HepG2 (cell line): ENCODE measurements around the gene TMEM221. TPM values are rescaled to one million over a fixed set of nuclear protein-coding genes. Genes with fewer than 3 reads are reported as not detected.

Experiments
- FOXK2 ChIP-seq: fragments of 450-650 bp; IDR thresholded peaks from 2 replicates; pipeline ENCODE4 v1.6.1; 2016
- HNRNPLL ChIP-seq: fragments of 200-400 bp; formaldehyde crosslinking; IDR thresholded peaks from 2 replicates; pipeline ENCODE4 v1.6.1; 2017; ENCODE audit warnings: mild to moderate bottlenecking, low read depth, low read length; ENCODE audit not compliant: poor library complexity, severe bottlenecking
- IKZF1 ChIP-seq: fragments of 450-650 bp; IDR thresholded peaks from 2 replicates; pipeline ENCODE4 v1.7.1; 2016
- ISL2 ChIP-seq: sonication (generic); formaldehyde crosslinking; IDR thresholded peaks from 2 replicates; pipeline ENCODE4 v1.5.0; 2020; ENCODE audit warnings: missing genetic modification reagents
- MBD4 ChIP-seq: IDR thresholded peaks from 2 replicates; pipeline ENCODE4 v1.6.1; 2012; ENCODE audit warnings: low read length, inconsistent platforms, borderline replicate concordance
- NFYC ChIP-seq: IDR thresholded peaks from 2 replicates; pipeline ENCODE4 v1.6.1; 2016; ENCODE audit warnings: missing genetic modification reagents, missing compliant biosample characterization
- PHF21A ChIP-seq: sonication (generic); formaldehyde crosslinking; IDR thresholded peaks from 2 replicates; pipeline ENCODE4 v1.5.0; 2020; ENCODE audit warnings: mild to moderate bottlenecking, missing genetic modification reagents
- TP53 ChIP-seq: sonication (generic); formaldehyde crosslinking; conservative IDR thresholded peaks from 2 replicates; pipeline ENCODE4 v1.4.0; 2020; ENCODE audit warnings: missing genetic modification reagents
- YEATS4 ChIP-seq: sonication (generic); formaldehyde crosslinking; IDR thresholded peaks from 2 replicates; pipeline ENCODE4 v1.4.0; 2020; ENCODE audit warnings: missing genetic modification reagents, borderline replicate concordance
- ZNF274 ChIP-seq: sonication (generic); formaldehyde crosslinking; IDR thresholded peaks from 2 replicates; pipeline ENCODE4 v1.5.1; 2020; ENCODE audit warnings: mild to moderate bottlenecking, missing genetic modification reagents
- ZNF660 ChIP-seq: sonication (generic); formaldehyde crosslinking; IDR thresholded peaks from 2 replicates; pipeline ENCODE4 v1.5.1; 2020; ENCODE audit warnings: mild to moderate bottlenecking, low read depth, missing genetic modification reagents, borderline replicate concordance
- polyA plus RNA-seq, 8 experiments: library from polyadenylated mRNA; depleted of rRNA in 3 of 8; stranded (reverse) in 7 of 8; unstranded in 1 of 8; fragments of >200 nt; fragmentation: Illumina TruSeq in 4 of 8; extraction: Trizol in 4 of 8; gene quantifications; 2 replicates each; pipeline versions ENCODE4 v1.2.1 to v1.2.3, GENCODE V29; 2011 to 2016; ENCODE audit warnings: low read depth in 4 of 8, missing spikeins in 1 of 8, mixed read lengths in 1 of 8; ENCODE audit not compliant: insufficient read depth in 1 of 8
- total RNA-seq, 5 experiments: library from RNA; depleted of rRNA; stranded (reverse); fragments of >200 nt; fragmentation: Illumina TruSeq; extraction: Trizol; gene quantifications; 2 replicates each; pipeline ENCODE4 v1.2.3, GENCODE V29; 2016; ENCODE audit warnings: low read depth in 1 of 5
- TF ChIP-seq, protein P1 (sequence below): IDR thresholded peaks from 2 replicates; pipeline ENCODE4 v1.6.1; 2016; ENCODE audit warnings: low read depth, missing genetic modification reagents, missing compliant biosample characterization
- TF ChIP-seq, protein P2 (sequence below): sonication (generic); formaldehyde crosslinking; IDR thresholded peaks from 2 replicates; pipeline ENCODE4 v1.9.0; 2021; ENCODE audit warnings: missing genetic modification reagents, borderline replicate concordance
- TF ChIP-seq, protein P3 (sequence below): sonication (generic); formaldehyde crosslinking; IDR thresholded peaks from 2 replicates; pipeline ENCODE4 v1.4.0; 2020; ENCODE audit warnings: missing genetic modification reagents
- TF ChIP-seq, protein P4 (sequence below): sonication (generic); IDR thresholded peaks from 2 replicates; pipeline ENCODE4 v1.6.1; 2016; ENCODE audit warnings: low read depth, borderline replicate concordance
- TF ChIP-seq, protein P5 (sequence below): sonication (generic); formaldehyde crosslinking; IDR thresholded peaks from 2 replicates; pipeline ENCODE4 v1.4.0; 2020; ENCODE audit warnings: missing genetic modification reagents

Gene TMEM221
- total and polyA plus RNA-seq, 2 of the 13 experiments (the other 11 are each of a cell fraction or from before 2014, with no cell fraction given), result 0.33 to 0.77 TPM

DNA sequence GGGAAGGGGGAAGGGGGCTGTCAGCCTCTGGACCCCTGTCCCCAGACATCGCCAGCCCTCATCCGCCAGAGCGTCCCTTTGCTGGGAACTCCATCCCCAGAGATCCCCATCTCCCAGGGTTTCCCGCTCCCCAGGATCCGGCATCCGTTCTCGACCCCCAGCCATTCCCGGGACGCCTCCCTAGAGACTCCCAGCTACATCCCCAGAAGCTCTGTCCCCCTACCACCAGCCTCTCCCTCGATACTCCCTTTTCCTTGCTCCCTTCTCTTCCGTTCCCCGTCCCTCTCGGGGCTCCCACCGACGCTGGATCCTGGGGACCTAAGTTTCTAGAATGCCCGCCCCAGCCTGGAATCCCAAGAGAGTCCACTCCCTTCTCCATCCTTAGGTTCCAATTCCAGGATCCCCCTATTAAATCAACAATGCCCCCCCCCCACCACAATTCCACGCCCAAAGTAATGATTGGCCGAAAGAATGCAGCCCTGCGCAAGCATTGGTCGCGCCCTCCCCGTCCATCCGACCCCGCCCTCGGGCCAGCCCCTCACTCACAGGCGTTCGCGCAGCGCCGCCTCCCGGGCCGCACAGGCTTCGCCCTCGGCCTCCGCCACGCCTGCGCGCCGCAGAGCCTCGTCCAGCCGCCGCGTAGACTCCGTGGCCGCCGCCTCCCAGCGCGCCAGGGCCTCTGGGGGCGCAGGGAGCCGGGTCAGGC lies 57.6 kb downstream of the TMEM221 start (continued):
- TF ChIP-seq NFYC (peak; percentile 77), IKZF1 (no peak), HNRNPLL (peak; percentile 96), PHF21A (peak; percentile 70), ISL2 (0 out of 2 replicates have a peak, but pooled peaks have one; percentile 35), YEATS4 (0 out of 2 replicates have a peak, but pooled peaks have one; percentile 50), FOXK2 (no peak), MBD4 (no peak), ZNF274 (CRISPR knock-in tag) (no peak; the same call in 1 of the 2 replicates), TP53 (CRISPR knock-in tag) (no peak), ZNF660 (CRISPR knock-in tag) (no peak)
- TF ChIP-seq, protein P1, sequence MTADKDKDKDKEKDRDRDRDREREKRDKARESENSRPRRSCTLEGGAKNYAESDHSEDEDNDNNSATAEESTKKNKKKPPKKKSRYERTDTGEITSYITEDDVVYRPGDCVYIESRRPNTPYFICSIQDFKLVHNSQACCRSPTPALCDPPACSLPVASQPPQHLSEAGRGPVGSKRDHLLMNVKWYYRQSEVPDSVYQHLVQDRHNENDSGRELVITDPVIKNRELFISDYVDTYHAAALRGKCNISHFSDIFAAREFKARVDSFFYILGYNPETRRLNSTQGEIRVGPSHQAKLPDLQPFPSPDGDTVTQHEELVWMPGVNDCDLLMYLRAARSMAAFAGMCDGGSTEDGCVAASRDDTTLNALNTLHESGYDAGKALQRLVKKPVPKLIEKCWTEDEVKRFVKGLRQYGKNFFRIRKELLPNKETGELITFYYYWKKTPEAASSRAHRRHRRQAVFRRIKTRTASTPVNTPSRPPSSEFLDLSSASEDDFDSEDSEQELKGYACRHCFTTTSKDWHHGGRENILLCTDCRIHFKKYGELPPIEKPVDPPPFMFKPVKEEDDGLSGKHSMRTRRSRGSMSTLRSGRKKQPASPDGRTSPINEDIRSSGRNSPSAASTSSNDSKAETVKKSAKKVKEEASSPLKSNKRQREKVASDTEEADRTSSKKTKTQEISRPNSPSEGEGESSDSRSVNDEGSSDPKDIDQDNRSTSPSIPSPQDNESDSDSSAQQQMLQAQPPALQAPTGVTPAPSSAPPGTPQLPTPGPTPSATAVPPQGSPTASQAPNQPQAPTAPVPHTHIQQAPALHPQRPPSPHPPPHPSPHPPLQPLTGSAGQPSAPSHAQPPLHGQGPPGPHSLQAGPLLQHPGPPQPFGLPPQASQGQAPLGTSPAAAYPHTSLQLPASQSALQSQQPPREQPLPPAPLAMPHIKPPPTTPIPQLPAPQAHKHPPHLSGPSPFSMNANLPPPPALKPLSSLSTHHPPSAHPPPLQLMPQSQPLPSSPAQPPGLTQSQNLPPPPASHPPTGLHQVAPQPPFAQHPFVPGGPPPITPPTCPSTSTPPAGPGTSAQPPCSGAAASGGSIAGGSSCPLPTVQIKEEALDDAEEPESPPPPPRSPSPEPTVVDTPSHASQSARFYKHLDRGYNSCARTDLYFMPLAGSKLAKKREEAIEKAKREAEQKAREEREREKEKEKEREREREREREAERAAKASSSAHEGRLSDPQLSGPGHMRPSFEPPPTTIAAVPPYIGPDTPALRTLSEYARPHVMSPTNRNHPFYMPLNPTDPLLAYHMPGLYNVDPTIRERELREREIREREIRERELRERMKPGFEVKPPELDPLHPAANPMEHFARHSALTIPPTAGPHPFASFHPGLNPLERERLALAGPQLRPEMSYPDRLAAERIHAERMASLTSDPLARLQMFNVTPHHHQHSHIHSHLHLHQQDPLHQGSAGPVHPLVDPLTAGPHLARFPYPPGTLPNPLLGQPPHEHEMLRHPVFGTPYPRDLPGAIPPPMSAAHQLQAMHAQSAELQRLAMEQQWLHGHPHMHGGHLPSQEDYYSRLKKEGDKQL (CRISPR knock-in tag), result no peak
- TF ChIP-seq, protein P2, sequence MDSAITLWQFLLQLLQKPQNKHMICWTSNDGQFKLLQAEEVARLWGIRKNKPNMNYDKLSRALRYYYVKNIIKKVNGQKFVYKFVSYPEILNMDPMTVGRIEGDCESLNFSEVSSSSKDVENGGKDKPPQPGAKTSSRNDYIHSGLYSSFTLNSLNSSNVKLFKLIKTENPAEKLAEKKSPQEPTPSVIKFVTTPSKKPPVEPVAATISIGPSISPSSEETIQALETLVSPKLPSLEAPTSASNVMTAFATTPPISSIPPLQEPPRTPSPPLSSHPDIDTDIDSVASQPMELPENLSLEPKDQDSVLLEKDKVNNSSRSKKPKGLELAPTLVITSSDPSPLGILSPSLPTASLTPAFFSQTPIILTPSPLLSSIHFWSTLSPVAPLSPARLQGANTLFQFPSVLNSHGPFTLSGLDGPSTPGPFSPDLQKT (CRISPR knock-in tag), result no peak
- TF ChIP-seq, protein P3, sequence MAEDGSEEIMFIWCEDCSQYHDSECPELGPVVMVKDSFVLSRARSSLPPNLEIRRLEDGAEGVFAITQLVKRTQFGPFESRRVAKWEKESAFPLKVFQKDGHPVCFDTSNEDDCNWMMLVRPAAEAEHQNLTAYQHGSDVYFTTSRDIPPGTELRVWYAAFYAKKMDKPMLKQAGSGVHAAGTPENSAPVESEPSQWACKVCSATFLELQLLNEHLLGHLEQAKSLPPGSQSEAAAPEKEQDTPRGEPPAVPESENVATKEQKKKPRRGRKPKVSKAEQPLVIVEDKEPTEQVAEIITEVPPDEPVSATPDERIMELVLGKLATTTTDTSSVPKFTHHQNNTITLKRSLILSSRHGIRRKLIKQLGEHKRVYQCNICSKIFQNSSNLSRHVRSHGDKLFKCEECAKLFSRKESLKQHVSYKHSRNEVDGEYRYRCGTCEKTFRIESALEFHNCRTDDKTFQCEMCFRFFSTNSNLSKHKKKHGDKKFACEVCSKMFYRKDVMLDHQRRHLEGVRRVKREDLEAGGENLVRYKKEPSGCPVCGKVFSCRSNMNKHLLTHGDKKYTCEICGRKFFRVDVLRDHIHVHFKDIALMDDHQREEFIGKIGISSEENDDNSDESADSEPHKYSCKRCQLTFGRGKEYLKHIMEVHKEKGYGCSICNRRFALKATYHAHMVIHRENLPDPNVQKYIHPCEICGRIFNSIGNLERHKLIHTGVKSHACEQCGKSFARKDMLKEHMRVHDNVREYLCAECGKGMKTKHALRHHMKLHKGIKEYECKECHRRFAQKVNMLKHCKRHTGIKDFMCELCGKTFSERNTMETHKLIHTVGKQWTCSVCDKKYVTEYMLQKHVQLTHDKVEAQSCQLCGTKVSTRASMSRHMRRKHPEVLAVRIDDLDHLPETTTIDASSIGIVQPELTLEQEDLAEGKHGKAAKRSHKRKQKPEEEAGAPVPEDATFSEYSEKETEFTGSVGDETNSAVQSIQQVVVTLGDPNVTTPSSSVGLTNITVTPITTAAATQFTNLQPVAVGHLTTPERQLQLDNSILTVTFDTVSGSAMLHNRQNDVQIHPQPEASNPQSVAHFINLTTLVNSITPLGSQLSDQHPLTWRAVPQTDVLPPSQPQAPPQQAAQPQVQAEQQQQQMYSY (CRISPR knock-in tag), result 0 out of 2 replicates have a peak, but pooled peaks have one; percentile 45
- TF ChIP-seq, protein P4, sequence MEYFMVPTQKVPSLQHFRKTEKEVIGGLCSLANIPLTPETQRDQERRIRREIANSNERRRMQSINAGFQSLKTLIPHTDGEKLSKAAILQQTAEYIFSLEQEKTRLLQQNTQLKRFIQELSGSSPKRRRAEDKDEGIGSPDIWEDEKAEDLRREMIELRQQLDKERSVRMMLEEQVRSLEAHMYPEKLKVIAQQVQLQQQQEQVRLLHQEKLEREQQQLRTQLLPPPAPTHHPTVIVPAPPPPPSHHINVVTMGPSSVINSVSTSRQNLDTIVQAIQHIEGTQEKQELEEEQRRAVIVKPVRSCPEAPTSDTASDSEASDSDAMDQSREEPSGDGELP, result no peak; the same call in 1 of the 2 replicates
- TF ChIP-seq, protein P5, sequence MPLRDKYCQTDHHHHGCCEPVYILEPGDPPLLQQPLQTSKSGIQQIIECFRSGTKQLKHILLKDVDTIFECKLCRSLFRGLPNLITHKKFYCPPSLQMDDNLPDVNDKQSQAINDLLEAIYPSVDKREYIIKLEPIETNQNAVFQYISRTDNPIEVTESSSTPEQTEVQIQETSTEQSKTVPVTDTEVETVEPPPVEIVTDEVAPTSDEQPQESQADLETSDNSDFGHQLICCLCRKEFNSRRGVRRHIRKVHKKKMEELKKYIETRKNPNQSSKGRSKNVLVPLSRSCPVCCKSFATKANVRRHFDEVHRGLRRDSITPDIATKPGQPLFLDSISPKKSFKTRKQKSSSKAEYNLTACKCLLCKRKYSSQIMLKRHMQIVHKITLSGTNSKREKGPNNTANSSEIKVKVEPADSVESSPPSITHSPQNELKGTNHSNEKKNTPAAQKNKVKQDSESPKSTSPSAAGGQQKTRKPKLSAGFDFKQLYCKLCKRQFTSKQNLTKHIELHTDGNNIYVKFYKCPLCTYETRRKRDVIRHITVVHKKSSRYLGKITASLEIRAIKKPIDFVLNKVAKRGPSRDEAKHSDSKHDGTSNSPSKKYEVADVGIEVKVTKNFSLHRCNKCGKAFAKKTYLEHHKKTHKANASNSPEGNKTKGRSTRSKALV (CRISPR knock-in tag), result 0 out of 2 replicates have a peak, but pooled peaks have one; percentile 36
